Mammary epithelial cell (primary cell): ENCODE results near the gene ENTREP3.

Experiments
- EZH2 ChIP-seq: IDR thresholded peaks from 2 replicates; pipeline ENCODE4 v1.6.1; 2012; ENCODE audit warnings: low read length, inconsistent platforms, borderline replicate concordance
- TF ChIP-seq, protein P1 (sequence below), 2 donors: IDR thresholded peaks in 1 of 2; conservative IDR thresholded peaks in 1 of 2; 2 replicates each; pipeline ENCODE4 v1.5.1; 2011 to 2012; ENCODE audit warnings: inconsistent platforms in 2 of 2, low read length in 2 of 2, mild to moderate bottlenecking in 2 of 2, control low read depth in 1 of 2, low read depth in 1 of 2; ENCODE audit not compliant: insufficient read depth in 1 of 2; ENCODE audit errors: extremely low read depth in 1 of 2

DNA sequence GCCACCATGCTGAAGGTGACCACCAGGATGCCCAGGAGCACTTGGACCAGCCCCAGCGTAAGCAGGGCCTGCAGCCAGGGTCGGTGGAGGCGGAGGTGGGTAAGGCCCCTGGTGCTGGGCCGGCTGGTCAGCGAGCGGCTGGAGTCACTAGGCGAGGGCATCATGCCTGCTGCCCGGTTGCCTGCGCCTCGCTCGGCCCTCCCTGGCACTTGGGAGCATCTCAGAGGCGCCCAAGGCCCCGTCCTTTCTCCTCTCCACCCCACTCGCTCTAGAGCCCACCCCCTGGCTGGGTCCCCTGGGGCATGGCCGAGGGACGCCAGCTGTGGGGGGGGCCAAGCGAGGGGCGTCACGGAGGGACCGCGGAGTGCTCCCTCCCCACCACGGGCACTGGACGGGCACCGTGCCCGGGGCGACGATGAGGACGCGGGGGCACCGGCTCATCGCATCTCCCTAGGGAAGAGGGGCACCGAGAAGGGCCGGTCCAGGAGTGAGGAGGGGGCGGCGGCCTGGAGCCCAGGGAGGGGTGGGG is 505 bp downstream of the ENTREP3 start:
- TF ChIP-seq, protein P1, sequence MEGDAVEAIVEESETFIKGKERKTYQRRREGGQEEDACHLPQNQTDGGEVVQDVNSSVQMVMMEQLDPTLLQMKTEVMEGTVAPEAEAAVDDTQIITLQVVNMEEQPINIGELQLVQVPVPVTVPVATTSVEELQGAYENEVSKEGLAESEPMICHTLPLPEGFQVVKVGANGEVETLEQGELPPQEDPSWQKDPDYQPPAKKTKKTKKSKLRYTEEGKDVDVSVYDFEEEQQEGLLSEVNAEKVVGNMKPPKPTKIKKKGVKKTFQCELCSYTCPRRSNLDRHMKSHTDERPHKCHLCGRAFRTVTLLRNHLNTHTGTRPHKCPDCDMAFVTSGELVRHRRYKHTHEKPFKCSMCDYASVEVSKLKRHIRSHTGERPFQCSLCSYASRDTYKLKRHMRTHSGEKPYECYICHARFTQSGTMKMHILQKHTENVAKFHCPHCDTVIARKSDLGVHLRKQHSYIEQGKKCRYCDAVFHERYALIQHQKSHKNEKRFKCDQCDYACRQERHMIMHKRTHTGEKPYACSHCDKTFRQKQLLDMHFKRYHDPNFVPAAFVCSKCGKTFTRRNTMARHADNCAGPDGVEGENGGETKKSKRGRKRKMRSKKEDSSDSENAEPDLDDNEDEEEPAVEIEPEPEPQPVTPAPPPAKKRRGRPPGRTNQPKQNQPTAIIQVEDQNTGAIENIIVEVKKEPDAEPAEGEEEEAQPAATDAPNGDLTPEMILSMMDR (conservative IDR thresholded peaks at IDR 0.05 in 1 of 2, IDR thresholded peaks at IDR 0.05 in 1 of 2; ENCODE audit: extremely low read depth in 1 of 2, insufficient read depth in 1 of 2, low read depth in 1 of 2, low read length in 2 of 2), result no peak
- no peak for TF ChIP-seq EZH2
